GM12801 (cell line): ENCODE results near the gene PLB1.

ENCODE experiments used
- CTCF ChIP-seq: IDR thresholded peaks from one replicate; pipeline ENCODE4 v1.5.1; 2011; ENCODE audit warnings: control low read depth; ENCODE audit not compliant: insufficient read length; ENCODE audit errors: extremely low read depth

Gene PLB1

DNA sequence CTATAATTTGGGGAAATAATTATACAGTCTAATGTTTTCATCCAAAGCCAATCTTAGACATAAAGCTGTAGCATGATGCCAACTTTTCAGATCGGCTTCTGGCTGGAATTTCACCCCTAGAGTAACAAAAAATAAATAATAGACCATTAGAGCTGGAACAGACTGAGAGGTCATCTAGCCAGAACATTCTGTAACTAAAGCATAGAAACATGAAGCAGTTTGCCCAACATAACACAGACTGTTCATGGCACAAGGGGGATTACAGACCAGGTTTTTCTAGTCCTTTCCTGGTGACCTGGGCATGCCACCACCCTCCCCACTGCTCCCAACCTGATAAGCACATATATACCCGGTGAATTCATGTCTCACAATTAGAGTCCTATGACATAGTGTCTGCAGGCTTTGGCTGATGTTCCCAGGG is 139.3 kb downstream of the PLB1 start:
- no peak for TF ChIP-seq CTCF

DNA sequence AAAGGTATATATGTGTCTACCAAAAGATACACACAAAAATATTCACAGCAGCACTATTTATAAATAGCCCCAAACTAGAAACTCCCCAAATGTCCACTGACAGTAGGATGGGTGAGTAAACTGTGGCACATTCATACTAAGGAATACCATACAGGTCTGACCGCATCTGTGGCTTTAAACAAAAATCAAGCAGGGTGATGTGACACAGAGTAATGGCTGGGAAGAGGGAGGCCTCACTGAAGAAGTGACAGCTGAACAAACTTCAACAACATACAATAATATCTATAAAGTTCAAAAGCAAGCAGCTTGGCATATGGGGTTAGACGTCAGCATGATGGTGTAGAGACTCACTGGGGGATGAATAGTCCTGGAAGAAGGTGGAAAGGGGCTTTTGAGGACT is 140.6 kb downstream of the PLB1 start:
- TF ChIP-seq CTCF = no peak

- TF ChIP-seq CTCF = no peak
Observed at GRCh38 chr2:28637066-28638047, 141.5 kb downstream of the PLB1 start.

DNA sequence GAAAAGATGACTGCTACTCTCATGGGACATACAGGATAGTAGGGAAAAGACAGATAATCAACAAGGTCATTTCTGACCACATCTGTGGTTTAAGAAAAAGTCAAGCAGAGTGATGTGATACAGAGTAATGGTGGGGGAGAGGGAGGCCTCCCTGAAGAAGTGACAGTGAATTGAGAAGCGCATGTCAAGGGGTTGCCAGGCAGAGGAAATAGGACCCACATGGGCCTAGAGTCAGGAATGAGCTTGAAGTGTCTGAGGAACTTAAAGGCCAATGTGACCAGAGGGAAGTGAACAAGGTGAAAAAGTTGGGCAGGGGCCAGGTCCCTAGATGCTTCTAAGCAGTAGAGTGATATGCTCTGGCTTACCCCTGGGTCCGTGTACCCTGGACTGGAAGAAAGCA is 142.2 kb downstream of the PLB1 start:
- TF ChIP-seq CTCF = no peak

DNA sequence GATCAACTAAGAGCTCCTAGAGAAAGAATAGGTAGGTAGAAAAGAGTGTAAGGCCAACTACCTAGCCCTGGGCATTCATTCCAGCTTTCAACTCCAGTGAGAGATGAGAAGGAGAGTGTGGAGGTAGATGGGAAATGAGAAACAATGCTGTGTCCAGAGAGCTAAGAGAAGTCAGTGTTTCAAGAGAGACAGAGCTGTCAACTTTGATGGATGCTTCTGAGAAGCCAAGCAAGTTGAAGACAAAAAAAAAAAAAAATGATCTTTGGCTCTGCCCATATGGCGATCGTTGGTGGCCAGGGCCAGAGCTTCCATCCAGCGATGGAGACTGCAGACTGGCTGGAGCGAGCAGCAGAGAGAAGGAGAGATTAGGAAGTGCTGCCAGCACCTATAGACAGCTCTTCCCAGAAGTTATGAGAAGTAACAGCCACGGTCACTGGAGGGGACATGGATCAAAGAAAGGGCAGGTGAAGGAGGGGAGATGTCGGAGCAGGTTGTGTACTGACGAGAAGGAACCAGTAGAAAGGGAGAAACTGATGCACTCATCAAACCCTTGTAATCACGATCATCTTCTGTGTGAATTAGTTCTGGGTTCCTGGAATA is 143.3 kb downstream of the PLB1 start:
- TF ChIP-seq CTCF = no peak

DNA sequence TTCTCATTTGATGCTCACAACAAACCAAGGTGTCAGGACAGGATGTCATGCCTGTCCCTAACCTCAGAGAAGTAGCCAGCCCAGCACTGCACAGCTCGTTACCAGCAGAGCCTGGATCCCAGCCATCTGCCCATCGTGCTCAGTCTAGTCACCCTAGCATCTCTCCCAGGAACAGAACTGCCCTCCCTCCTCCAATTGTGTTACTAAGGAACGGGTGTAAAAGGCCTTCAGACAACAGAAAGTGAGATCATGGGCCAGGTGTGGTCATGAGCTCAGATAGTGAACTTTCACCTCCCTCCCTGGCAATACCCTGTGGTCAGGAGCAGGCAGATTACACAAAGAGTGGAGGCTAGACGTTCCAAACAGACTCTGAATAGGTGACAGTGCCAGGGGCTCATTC is 144.0 kb downstream of the PLB1 start:
- TF ChIP-seq CTCF = no peak

DNA sequence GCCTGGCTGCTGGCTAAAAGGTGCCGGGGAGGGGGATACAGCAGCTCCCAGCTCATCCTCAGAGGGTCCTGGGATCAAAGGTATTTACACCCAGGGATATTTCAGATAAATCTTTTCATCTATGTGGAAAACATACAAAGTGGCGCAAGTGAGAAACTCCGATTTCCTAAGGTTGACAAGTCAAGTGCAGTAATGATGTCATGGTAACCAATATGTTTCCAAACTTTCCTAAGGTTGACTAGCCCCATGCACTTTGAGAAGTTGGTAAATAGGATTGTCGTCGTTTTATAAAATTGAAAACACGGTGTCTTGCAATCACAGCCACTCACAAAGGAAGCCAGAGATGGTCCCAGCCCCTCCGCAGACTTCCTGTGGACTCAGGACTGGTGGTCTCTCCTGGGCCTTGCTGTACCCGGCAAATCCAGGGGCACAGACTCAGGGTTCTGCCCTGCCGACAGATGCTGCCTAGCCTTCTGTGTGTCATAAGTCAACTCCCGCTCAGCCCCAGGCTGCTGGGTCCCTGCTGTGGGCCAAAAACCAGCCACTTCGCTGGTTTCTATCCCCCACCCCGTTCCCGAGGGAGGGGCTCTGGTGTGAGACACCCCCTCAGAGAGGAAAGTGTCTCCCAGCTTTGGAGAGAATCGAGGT is 144.5 kb downstream of the PLB1 start:
- no peak for TF ChIP-seq CTCF
